Measurements from ENCODE around the gene IDH2. TPM values are rescaled to one million over a fixed set of nuclear protein-coding genes. Genes with fewer than 3 reads are reported as not detected.
"Not testable (repeated sequence)": the region's sequence is repeated elsewhere in the genome, so short reads cannot be mapped to it uniquely, and the experiment has no call there.

The IDH2 gene
- total RNA-seq, 1 experiment from 2014 or later: 53.3 TPM

DNA sequence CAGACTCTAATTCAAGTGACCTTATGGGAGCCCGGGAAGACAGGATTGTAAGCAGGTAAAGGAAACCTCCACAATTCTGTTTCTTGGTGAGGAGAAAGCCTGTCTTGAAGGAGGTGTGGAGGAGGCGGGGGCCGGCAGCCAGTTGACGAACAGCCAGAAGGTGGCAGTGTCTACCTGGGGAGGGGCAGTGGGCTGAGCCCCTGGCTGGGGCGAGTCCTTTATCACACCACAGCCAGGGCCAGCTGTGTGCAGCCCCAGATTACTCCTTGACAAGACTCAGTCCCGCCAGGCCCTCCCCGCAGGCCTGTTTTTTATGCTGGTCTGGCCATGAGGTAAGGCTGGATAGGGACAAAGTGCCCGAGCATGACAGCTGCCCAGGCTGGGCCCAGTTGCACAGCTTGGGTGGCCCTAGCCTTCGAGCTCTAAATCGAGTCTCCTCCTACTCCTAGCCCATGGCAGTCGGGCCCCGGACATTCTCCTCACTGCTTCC is 40.9 kb upstream of the IDH2 start (continued):
- TF ChIP-seq MAX (CRISPR knock-in tag; IDR thresholded peaks at IDR 0.05) (peak; percentile 31; the same call in 1 of the 2 replicates), FOXK1 (CRISPR knock-in tag; IDR thresholded peaks at IDR 0.05) (no peak), CREB1 (CRISPR knock-in tag; IDR thresholded peaks at IDR 0.05) (no peak), CBFB (CRISPR knock-in tag; IDR thresholded peaks at IDR 0.05; ENCODE audit: low read depth) (no peak)

DNA sequence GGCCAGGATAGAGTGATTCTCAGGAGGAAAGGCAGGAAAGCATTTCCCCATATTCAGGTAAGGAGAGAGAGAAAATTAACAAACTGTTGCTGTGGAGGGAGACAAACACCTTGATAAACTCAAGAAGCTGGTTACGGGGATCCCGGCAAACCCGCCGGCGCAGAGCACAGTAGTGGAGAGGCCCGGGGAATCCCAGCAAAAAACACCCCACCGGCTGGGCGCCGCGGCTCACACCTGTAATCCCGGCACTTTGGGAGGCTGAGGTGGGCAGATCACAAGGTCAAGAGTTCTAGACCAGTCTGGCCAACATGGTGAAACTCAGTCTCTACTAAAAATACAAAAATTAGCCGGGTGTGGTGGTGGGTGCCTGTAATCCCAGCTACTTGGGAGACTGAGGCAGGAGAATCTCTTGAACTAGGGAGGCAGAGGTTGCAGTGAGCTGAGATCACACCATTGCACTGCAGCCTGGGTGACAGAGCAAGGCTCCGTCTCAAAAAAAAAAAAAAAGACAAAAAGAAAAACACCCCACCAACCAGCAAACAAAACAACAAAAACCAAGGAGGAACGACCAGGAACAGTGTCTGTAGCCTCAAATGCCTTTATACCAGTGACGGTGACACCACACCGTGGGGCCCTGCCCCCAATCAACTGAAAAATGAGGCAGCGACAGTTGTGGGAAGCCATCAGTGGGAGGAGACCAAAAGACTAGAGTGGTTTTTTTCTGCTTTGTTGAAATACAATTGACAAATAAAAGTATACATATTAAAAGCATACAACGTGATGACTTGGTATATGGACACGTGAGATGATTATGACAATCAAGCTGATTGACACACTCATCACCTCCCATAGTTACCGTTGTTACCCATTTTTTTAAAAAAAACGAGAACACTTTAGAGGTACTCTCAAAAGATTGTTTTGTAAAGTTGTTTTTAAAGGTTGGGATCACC is 40.2 kb upstream of the IDH2 start:
- peaks cover 10% of the 10 kb centered on the region for H3K4me1 Mint-ChIP-seq
- H3K27ac Mint-ChIP-seq: peak overlapping the region; percentile 80; the same call in 1 of the 2 replicates

GRCh38 chr15:90141646-90142045 is 39.4 kb upstream of the IDH2 start:
- CTCF ChIA-PET: interaction anchor here (0.6 to 7.6 kb wide), 11 partner anchors 10 to 381 kb away, joined by 3 to 110 read pairs (median 10); partner anchors contain the start of genes CIB1, GDPGP1, IDH2 and SEMA4B
- no peak for DNase-seq (ENCODE audit: low spot score)
- Mint-ChIP-seq H3K4me1 (peaks cover 10% of the 10 kb centered on the region), H3K27ac (no peak overlapping the region), H3K36me3 (peaks cover 6% of the 10 kb centered on the region), H3K4me3 (no peak overlapping the region), H3K9me3 (peaks cover 11% of the 10 kb centered on the region), H3K27me3 (ENCODE audit: low read depth) (peaks cover 5% of the 10 kb centered on the region; the same call in 1 of the 2 replicates)
- POLR2A ChIA-PET: no interaction called here
- TF ChIP-seq MYBL2 (CRISPR knock-in tag; IDR thresholded peaks at IDR 0.05) (no peak), ATF6 (CRISPR knock-in tag; IDR thresholded peaks at IDR 0.05) (no peak), ZNF121 (CRISPR knock-in tag; IDR thresholded peaks at IDR 0.05) (no peak), NFATC4 (CRISPR knock-in tag; IDR thresholded peaks at IDR 0.05) (no peak), GTF2I (CRISPR knock-in tag; conservative IDR thresholded peaks at IDR 0.05) (no peak), SOX15 (CRISPR knock-in tag; IDR thresholded peaks at IDR 0.05) (no peak), ZNF138 (CRISPR knock-in tag; conservative IDR thresholded peaks at IDR 0.05) (no peak), IRF1 (CRISPR knock-in tag; IDR thresholded peaks at IDR 0.05) (no peak), FOXJ3 (CRISPR knock-in tag; IDR thresholded peaks at IDR 0.05; ENCODE audit: borderline replicate concordance) (no peak), NFE2L1 (CRISPR knock-in tag; IDR thresholded peaks at IDR 0.05) (no peak), AR (CRISPR knock-in tag; IDR thresholded peaks at IDR 0.05) (no peak), CREM (CRISPR knock-in tag; IDR thresholded peaks at IDR 0.05) (no peak)
- TF ChIP-seq, protein P1, sequence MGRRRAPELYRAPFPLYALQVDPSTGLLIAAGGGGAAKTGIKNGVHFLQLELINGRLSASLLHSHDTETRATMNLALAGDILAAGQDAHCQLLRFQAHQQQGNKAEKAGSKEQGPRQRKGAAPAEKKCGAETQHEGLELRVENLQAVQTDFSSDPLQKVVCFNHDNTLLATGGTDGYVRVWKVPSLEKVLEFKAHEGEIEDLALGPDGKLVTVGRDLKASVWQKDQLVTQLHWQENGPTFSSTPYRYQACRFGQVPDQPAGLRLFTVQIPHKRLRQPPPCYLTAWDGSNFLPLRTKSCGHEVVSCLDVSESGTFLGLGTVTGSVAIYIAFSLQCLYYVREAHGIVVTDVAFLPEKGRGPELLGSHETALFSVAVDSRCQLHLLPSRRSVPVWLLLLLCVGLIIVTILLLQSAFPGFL (CRISPR knock-in tag; IDR thresholded peaks at IDR 0.05; ENCODE audit: borderline replicate concordance): no peak
- no peak for ATAC-seq

More for the DNA sequence above, 40.2 kb upstream of the IDH2 start:
- TF ChIP-seq, protein P2, sequence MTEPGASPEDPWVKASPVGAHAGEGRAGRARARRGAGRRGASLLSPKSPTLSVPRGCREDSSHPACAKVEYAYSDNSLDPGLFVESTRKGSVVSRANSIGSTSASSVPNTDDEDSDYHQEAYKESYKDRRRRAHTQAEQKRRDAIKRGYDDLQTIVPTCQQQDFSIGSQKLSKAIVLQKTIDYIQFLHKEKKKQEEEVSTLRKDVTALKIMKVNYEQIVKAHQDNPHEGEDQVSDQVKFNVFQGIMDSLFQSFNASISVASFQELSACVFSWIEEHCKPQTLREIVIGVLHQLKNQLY (CRISPR knock-in tag; IDR thresholded peaks at IDR 0.05): no peak
- TF ChIP-seq CREM (CRISPR knock-in tag; IDR thresholded peaks at IDR 0.05) (no peak), NFATC4 (CRISPR knock-in tag; IDR thresholded peaks at IDR 0.05) (no peak)
- TF ChIP-seq, protein P3, sequence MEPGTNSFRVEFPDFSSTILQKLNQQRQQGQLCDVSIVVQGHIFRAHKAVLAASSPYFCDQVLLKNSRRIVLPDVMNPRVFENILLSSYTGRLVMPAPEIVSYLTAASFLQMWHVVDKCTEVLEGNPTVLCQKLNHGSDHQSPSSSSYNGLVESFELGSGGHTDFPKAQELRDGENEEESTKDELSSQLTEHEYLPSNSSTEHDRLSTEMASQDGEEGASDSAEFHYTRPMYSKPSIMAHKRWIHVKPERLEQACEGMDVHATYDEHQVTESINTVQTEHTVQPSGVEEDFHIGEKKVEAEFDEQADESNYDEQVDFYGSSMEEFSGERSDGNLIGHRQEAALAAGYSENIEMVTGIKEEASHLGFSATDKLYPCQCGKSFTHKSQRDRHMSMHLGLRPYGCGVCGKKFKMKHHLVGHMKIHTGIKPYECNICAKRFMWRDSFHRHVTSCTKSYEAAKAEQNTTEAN (CRISPR knock-in tag; IDR thresholded peaks at IDR 0.05): no peak
- no peak for ATAC-seq
- Mint-ChIP-seq H3K36me3 (peaks cover 6% of the 10 kb centered on the region), H3K27me3 (ENCODE audit: low read depth) (peaks cover 5% of the 10 kb centered on the region; the same call in 1 of the 2 replicates), H3K9me3 (peaks cover 11% of the 10 kb centered on the region), H3K4me3 (no peak overlapping the region)
- DNase-seq (ENCODE audit: low spot score): no peak
- CTCF ChIA-PET: interaction anchor here (0.5 to 7.6 kb wide), 35 partner anchors 8 to 743 kb away, joined by 3 to 110 read pairs (median 5); partner anchors contain the start of genes ANPEP, CIB1, GDPGP1 and IDH2
- POLR2A ChIA-PET: interaction anchor here (0.7 to 1.4 kb wide), 5 partner anchors 16 to 91 kb away, joined by 3 to 4 read pairs (median 4); partner anchors contain the start of gene CIB1

- CTCF ChIA-PET: interaction anchor here (1.0 to 1.2 kb wide), 2 partner anchors 52 to 94 kb away, joined by 3 read pairs; partner anchors contain the start of genes CIB1 and GDPGP1
- ATAC-seq; H3K4me1 Mint-ChIP-seq; H3K27me3 Mint-ChIP-seq (ENCODE audit: low read depth); H3K36me3 Mint-ChIP-seq; DNase-seq (ENCODE audit: low spot score); H3K27ac Mint-ChIP-seq; H3K4me3 Mint-ChIP-seq; POLR2A ChIA-PET: not testable (repeated sequence)
- H3K9me3 Mint-ChIP-seq: peaks cover 14% of the 10 kb centered on the region
Measured at GRCh38 chr15:90139549-90139948, 37.3 kb upstream of the IDH2 start.
